ENCODE measurements around the gene GLRA3. TPM values are rescaled to one million over a fixed set of nuclear protein-coding genes. Genes with fewer than 3 reads are reported as not detected.

The GLRA3 gene
- total RNA-seq, 4 donors from 2014 or later: 0.04 TPM; not detected in 3

DNA sequence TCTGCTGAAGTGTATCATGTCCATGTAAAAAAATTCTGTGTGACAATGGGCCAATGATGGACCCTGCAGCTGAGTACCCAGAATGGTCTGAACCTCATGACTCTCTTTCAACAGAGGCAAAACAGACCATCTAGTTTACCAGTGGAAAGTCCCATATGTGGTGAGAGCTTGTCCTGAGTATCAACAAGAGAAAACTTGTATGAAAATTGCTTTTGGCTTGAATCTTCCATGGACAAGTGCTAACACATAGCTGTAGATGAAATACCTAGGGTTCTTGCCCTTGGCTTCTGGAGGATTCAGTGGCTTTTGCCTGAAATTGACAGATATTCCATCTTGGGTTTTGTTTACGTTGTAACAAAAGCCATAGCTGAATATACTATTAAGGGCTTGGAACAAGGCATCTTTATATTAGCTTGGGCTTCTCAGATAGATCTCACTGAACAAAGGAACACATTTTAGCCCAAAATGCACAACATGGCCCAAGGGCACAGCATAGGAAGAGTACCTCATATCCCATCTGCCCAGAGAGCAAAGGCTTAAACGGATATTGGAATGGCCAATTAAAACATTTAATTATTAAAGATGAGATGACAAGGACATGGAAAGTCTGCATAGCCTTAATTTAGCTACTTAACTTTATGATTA, 178.2 kb downstream of the GLRA3 start:
- TF ChIP-seq, protein P1, sequence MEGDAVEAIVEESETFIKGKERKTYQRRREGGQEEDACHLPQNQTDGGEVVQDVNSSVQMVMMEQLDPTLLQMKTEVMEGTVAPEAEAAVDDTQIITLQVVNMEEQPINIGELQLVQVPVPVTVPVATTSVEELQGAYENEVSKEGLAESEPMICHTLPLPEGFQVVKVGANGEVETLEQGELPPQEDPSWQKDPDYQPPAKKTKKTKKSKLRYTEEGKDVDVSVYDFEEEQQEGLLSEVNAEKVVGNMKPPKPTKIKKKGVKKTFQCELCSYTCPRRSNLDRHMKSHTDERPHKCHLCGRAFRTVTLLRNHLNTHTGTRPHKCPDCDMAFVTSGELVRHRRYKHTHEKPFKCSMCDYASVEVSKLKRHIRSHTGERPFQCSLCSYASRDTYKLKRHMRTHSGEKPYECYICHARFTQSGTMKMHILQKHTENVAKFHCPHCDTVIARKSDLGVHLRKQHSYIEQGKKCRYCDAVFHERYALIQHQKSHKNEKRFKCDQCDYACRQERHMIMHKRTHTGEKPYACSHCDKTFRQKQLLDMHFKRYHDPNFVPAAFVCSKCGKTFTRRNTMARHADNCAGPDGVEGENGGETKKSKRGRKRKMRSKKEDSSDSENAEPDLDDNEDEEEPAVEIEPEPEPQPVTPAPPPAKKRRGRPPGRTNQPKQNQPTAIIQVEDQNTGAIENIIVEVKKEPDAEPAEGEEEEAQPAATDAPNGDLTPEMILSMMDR (IDR thresholded peaks at IDR 0.05): no peak
- no peak for TF ChIP-seq POLR2A (IDR thresholded peaks at IDR 0.05)
- intact Hi-C loops (cut with DNase I; ENCODE audit: low total_unique reads): no loop called here
- 34 to 47% methylated on average over 2 of the region's 2 CpGs for WGBS, 2 donors
- DNase-seq (ENCODE audit: low spot score in 2 of 2): no peak
- H3K4me3 ChIP-seq (ENCODE audit: low read depth, poor library complexity, severe bottlenecking): no peak overlapping the region

DNA sequence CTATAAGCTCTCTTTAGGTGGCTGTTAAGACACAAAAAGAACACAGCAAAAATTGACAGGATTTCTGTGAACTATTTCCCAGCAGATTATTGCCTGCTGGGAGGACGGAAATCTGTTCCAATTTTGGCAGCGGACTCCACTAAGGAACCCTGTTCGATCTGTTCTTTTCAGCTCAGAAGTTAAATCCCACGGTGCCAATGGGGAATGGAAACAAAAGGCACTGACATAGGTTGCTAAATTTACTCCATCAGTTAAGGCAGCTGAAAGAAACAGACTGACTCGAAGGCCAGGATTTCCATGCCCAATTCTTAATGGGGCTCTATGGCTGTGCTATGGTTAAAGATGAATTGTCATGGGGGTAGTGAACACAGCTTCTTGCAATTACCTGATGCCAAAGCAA, 180.2 kb downstream of the GLRA3 start:
- no peak overlapping the region for H3K4me3 ChIP-seq (ENCODE audit: low read depth, poor library complexity, severe bottlenecking)
- DNase-seq (ENCODE audit: low spot score in 2 of 2): no peak
- intact Hi-C loops (cut with DNase I; ENCODE audit: low total_unique reads): no loop called here
- 79 to 88% methylated on average over 5 of the region's 5 CpGs for WGBS, 2 donors
- TF ChIP-seq, protein P1 (IDR thresholded peaks at IDR 0.05): no peak
- no peak for TF ChIP-seq POLR2A (IDR thresholded peaks at IDR 0.05)

DNA sequence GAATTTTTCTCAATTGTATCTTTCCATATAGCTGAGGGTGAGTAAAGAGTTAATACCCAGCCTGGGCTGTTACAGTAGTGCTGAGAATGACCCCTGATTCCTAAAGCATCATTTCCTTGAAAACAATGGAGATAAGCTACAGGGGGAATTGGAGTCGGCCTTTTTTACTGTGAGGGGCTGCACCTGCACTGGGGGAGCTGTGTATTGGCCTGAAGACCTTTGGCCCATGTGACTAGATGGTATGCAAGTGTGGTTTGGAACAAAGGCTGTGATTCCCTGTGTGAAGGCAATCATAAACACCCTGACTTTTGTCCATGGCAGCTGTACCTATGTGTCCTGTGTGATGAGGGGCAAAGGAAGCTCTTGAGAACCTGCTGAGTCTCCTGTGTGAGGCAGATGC, 182.7 kb downstream of the GLRA3 start:
- TF ChIP-seq, protein P1 (IDR thresholded peaks at IDR 0.05): no peak
- TF ChIP-seq POLR2A (IDR thresholded peaks at IDR 0.05): no peak
- DNase-seq (ENCODE audit: low spot score in 2 of 2): no peak
- intact Hi-C loops (cut with DNase I; ENCODE audit: low total_unique reads): no loop called here
- no peak overlapping the region for H3K4me3 ChIP-seq (ENCODE audit: low read depth, poor library complexity, severe bottlenecking)
- 32 to 43% methylated on average over 1 of the region's 1 CpG for WGBS, 2 donors

DNA sequence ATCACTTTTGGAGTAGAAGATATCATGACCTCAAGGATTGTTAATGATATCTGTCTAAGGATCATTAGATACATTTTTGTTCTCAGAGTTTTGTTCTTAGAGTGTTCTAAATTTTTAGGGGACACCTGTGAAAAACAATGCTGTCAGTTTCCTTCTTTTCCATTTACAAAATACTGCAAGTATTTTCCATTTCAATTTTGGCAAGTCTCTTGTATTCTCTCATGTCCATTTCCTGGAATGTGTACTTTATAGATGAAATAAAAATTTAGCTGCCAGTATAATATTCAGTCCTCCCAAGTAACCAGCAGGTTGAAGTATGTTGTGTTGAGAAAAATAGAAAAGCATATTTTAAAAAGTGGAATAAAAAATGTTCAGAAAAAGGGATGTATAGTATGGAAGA, 188.9 kb downstream of the GLRA3 start:
- TF ChIP-seq POLR2A (IDR thresholded peaks at IDR 0.05): no peak
- TF ChIP-seq, protein P1 (IDR thresholded peaks at IDR 0.05): no peak
- intact Hi-C loops (cut with DNase I; ENCODE audit: low total_unique reads): no loop called here
- DNase-seq (ENCODE audit: low spot score in 2 of 2): no peak
- no peak overlapping the region for H3K4me3 ChIP-seq (ENCODE audit: low read depth, poor library complexity, severe bottlenecking)

DNA sequence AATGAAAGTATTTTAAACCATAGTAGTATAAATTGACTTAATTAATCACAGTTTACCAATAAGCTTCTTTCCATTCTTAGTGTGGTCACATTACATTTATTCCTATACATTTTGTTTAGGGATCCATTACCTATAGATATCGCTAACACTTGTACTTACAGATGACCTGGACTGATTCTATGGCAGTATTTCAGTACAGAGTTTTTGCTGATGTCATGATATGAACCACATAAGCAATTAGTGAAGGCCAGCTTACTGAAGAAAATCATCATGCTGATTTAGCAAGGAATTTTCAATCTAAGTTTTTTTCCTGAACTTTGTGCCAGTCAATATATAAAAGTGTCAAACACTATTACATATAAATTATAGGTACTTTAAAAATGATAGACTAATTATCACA, 193.3 kb downstream of the GLRA3 start:
- no peak for DNase-seq (ENCODE audit: low spot score in 2 of 2)
- 95 to 97% methylated on average over 1 of the region's 1 CpG for WGBS, 2 donors
- H3K4me3 ChIP-seq (ENCODE audit: low read depth, poor library complexity, severe bottlenecking): no peak overlapping the region
- TF ChIP-seq POLR2A (IDR thresholded peaks at IDR 0.05): no peak
- TF ChIP-seq, protein P1 (IDR thresholded peaks at IDR 0.05): no peak
- intact Hi-C loops (cut with DNase I; ENCODE audit: low total_unique reads): loop anchor here (10.0 kb wide), 1 partner anchor 271 kb away; no protein-coding TSS in a partner anchor

DNA sequence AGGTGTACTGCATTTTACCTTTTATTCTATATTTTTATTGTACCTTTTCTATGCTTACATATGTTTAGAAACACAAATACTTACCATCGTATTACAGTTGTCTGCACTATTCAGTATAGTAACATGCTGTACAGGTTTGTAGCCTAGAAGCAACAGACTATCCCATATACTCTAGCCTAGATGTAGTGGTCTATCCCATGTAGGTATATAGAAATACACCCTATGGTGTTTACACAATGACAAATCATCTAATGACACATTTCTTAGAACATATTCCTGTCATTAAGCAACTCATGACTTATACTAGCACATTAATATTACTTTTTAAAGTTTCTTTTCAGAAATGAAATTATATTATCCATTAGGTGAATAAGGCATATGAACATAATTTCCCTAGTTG, 195.6 kb downstream of the GLRA3 start:
- intact Hi-C loops (cut with DNase I; ENCODE audit: low total_unique reads): loop anchor here (10.0 kb wide), 1 partner anchor 269 kb away; no protein-coding TSS in a partner anchor
- no peak for TF ChIP-seq POLR2A (IDR thresholded peaks at IDR 0.05)
- TF ChIP-seq, protein P1 (IDR thresholded peaks at IDR 0.05): no peak
- DNase-seq (ENCODE audit: low spot score in 2 of 2): no peak
- WGBS, 2 donors: 93% methylated on average over 1 of the region's 1 CpG
- no peak overlapping the region for H3K4me3 ChIP-seq (ENCODE audit: low read depth, poor library complexity, severe bottlenecking)

All from lower leg skin (tissue), 4 donors.